GM20000 (cell line): ENCODE measurements around the gene PNP.

Experiments
- DNase-seq: peaks from one replicate; pipeline ENCODE4 v3.0.0; 2012; ENCODE audit warnings: low spot score
- TF ChIP-seq, protein P1 (sequence below): IDR thresholded peaks from 2 replicates; pipeline ENCODE4 v1.5.1; 2012; ENCODE audit warnings: mild to moderate bottlenecking, control low read depth; ENCODE audit errors: extremely low read depth, missing control alignments

Gene PNP

DNA sequence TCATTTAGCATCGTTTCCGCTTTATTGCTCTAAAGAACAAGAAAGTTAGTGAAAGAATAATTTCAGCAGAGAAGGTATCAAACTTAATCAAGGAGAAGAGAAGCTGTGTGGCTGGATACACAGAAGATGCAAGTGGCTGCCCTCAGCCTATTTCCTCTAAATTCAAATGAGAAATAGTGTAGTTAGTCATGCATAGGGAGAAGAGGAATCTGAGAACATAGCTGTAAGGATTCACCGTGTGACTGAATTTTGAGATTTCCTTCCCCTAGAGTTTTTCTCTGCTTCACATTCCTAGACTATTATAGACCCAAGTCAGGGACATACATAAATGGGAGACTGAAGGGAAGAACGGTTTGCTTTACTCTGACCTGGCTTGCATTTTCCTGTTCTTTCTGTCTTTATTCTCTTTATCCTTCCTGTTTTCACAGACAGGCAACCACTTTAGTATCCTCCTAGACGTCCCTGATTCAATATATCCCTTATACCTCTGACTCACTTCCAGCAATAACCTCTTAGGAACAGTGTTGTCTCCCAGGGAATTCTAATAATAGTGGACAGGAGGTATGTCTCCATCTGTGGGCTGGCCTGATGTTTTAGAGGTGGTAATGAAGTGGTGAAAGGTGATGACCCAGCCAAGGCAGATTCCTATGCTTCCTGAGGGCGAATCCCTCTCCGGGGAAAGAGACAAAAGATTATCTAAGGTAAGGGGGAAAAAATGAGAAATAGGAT, 43.1 kb downstream of the PNP start:
- DNase-seq = no peak
- TF ChIP-seq, protein P1, sequence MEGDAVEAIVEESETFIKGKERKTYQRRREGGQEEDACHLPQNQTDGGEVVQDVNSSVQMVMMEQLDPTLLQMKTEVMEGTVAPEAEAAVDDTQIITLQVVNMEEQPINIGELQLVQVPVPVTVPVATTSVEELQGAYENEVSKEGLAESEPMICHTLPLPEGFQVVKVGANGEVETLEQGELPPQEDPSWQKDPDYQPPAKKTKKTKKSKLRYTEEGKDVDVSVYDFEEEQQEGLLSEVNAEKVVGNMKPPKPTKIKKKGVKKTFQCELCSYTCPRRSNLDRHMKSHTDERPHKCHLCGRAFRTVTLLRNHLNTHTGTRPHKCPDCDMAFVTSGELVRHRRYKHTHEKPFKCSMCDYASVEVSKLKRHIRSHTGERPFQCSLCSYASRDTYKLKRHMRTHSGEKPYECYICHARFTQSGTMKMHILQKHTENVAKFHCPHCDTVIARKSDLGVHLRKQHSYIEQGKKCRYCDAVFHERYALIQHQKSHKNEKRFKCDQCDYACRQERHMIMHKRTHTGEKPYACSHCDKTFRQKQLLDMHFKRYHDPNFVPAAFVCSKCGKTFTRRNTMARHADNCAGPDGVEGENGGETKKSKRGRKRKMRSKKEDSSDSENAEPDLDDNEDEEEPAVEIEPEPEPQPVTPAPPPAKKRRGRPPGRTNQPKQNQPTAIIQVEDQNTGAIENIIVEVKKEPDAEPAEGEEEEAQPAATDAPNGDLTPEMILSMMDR = no peak

- no peak for DNase-seq
- TF ChIP-seq, protein P1 = no peak
These were observed 46.6 kb downstream of the PNP start for GRCh38 chr14:20515846-20516245.

- no peak for DNase-seq
- TF ChIP-seq, protein P1 = no peak
These were observed 47.7 kb downstream of the PNP start for GRCh38 chr14:20516921-20517320.

- TF ChIP-seq, protein P1 = no peak
These were observed 53.1 kb downstream of the PNP start for GRCh38 chr14:20522332-20522731.

DNA sequence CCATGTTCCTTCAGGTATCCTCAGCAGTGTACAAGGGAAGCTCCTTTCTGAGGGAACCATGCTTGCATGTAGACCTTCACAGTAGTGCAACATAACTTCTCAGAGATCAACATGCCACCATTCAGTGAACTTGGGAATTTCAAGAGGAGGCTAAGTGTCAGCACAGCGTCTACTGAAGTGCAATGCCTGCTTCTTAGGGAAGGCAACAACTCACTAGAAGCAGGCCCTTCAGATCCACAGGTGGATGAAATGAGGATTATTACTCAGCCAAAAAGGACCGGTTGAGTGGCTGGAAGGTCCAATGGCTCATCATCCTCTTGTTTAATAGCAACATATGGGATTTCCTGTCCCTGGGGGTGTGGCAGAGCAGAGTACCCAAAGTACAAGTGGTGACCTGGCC, 54.8 kb downstream of the PNP start:
- TF ChIP-seq, protein P1 = no peak
- no peak for DNase-seq

More at GRCh38 chr14:20522332-20522731, 53.1 kb downstream of the PNP start:
- no peak for DNase-seq
